Mammary epithelial cell (primary cell): ENCODE results near the gene SFMBT2.

Source experiments
- CTCF ChIP-seq, 2 donors: IDR thresholded peaks in 1 of 2; conservative IDR thresholded peaks in 1 of 2; 2 replicates each; pipeline ENCODE4 v1.5.1; 2011 to 2012; ENCODE audit warnings: inconsistent platforms in 2 of 2, low read length in 2 of 2, mild to moderate bottlenecking in 2 of 2, control low read depth in 1 of 2, low read depth in 1 of 2; ENCODE audit not compliant: insufficient read depth in 1 of 2; ENCODE audit errors: extremely low read depth in 1 of 2
- EZH2 ChIP-seq: IDR thresholded peaks from 2 replicates; pipeline ENCODE4 v1.6.1; 2012; ENCODE audit warnings: low read length, inconsistent platforms, borderline replicate concordance

- TF ChIP-seq CTCF (conservative IDR thresholded peaks at IDR 0.05 in 1 of 2, IDR thresholded peaks at IDR 0.05 in 1 of 2; ENCODE audit: extremely low read depth in 1 of 2, insufficient read depth in 1 of 2, low read depth in 1 of 2, low read length in 2 of 2) (no peak), EZH2 (no peak)
These were observed 15.5 kb upstream of the SFMBT2 start for GRCh38 chr10:7426349-7426748.
